Ishikawa (cell line): ENCODE results near the gene RAMP1.

Experiments used
- CEBPB ChIP-seq: IDR thresholded peaks from 2 replicates; pipeline ENCODE4 v1.6.1; 2012
- CREB1 ChIP-seq: IDR thresholded peaks from 2 replicates; pipeline ENCODE4 v1.6.1; 2012; ENCODE audit warnings: low read depth
- EGR1 ChIP-seq: IDR thresholded peaks from 2 replicates; pipeline ENCODE4 v1.6.1; 2012
- EP300 ChIP-seq: IDR thresholded peaks from 2 replicates; pipeline ENCODE4 v1.6.1; 2012; ENCODE audit warnings: borderline replicate concordance
- FOXM1 ChIP-seq: IDR thresholded peaks from 2 replicates; pipeline ENCODE4 v1.6.1; 2012; ENCODE audit warnings: low read depth, borderline replicate concordance
- MAX ChIP-seq: IDR thresholded peaks from 2 replicates; pipeline ENCODE4 v1.6.1; 2012
- NFIC ChIP-seq: IDR thresholded peaks from 2 replicates; pipeline ENCODE4 v1.6.1; 2012
- RAD21 ChIP-seq: IDR thresholded peaks from 2 replicates; pipeline ENCODE4 v1.6.1; 2012; ENCODE audit warnings: low read depth
- REST ChIP-seq: IDR thresholded peaks from 2 replicates; pipeline ENCODE4 v1.6.1; 2012; ENCODE audit warnings: low read depth, mild to moderate bottlenecking
- TAF1 ChIP-seq: IDR thresholded peaks from 2 replicates; pipeline ENCODE4 v1.6.1; 2012; ENCODE audit warnings: low read depth, mild to moderate bottlenecking
- TCF12 ChIP-seq: IDR thresholded peaks from 2 replicates; pipeline ENCODE4 v1.6.1; 2012; ENCODE audit warnings: low read depth
- TEAD4 ChIP-seq: IDR thresholded peaks from 2 replicates; pipeline ENCODE4 v1.6.1; 2012
- USF1 ChIP-seq: IDR thresholded peaks from 2 replicates; pipeline ENCODE4 v1.6.1; 2012
- YY1 ChIP-seq: IDR thresholded peaks from 2 replicates; pipeline ENCODE4 v1.6.1; 2012; ENCODE audit warnings: low read depth
- ZBTB7A ChIP-seq: IDR thresholded peaks from 2 replicates; pipeline ENCODE4 v1.6.1; 2012; ENCODE audit warnings: low read depth

Gene RAMP1

GRCh38 chr2:237888389-237888788 lies 29.0 kb downstream of the RAMP1 start:
- TF ChIP-seq REST (no peak), MAX (no peak), USF1 (no peak), EP300 (no peak), CREB1 (no peak), TAF1 (no peak), ZBTB7A (no peak), YY1 (no peak), RAD21 (no peak), TCF12 (no peak), TEAD4 (no peak), EGR1 (no peak), CEBPB (no peak), FOXM1 (no peak), NFIC (no peak)

DNA sequence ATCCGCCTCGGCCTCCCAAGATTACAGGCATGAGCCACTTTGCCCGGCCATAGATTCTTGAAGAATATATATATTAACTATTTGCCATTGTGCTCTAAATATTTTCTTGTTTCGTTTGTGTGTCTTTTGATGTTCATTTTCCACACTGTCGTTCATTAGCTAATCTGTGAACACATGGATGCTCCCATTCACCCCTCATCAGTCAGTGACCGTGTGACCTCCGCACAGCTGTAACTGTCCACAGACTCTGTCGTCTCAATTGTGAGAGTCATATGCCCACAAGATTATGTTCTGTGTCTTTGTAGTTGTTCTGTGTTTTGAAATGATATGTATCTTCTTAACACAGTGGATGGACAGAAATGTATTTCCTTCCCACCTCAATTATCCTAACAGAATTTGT lies 29.6 kb downstream of the RAMP1 start:
- no peak for TF ChIP-seq EP300
- no peak for TF ChIP-seq EGR1
- no peak for TF ChIP-seq CREB1
- no peak for TF ChIP-seq USF1
- no peak for TF ChIP-seq TCF12
- TF ChIP-seq RAD21: no peak
- no peak for TF ChIP-seq CEBPB
- no peak for TF ChIP-seq TEAD4
- no peak for TF ChIP-seq MAX
- no peak for TF ChIP-seq NFIC
- TF ChIP-seq REST: no peak
- TF ChIP-seq FOXM1: no peak
- TF ChIP-seq YY1: no peak
- no peak for TF ChIP-seq ZBTB7A
- TF ChIP-seq TAF1: no peak

DNA sequence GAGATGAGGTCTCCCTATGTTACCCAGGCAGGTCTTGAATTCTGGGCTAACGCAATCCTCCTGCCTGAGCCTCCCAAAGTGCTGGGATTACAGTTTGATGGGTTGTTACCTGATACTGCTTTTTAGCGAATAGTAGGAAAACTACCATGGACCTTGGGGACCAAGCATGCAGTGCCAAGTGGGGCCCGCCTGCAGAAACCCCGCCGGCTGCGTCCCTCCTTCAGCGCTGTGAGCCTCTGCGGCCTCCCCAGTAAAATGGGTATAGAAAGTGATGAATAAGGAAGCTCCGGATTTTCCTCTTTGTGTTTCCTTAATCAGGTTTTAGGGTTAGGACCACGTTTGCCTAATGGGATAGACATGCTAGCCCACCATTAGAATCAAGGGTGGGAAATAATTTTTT lies 30.4 kb downstream of the RAMP1 start:
- no peak for TF ChIP-seq YY1
- TF ChIP-seq RAD21: no peak
- no peak for TF ChIP-seq NFIC
- no peak for TF ChIP-seq EGR1
- TF ChIP-seq EP300: no peak
- TF ChIP-seq USF1: no peak
- no peak for TF ChIP-seq REST
- TF ChIP-seq FOXM1: no peak

- TF ChIP-seq TCF12 (no peak), MAX (no peak), REST (no peak), FOXM1 (no peak), TAF1 (no peak), ZBTB7A (no peak)
Observed at GRCh38 chr2:237892478-237892877, 33.1 kb downstream of the RAMP1 start.
